Measurements from ENCODE around the gene GIMAP6.

- TF ChIP-seq CHD4 (IDR thresholded peaks at IDR 0.05; ENCODE audit: borderline replicate concordance, low read length) (no peak), MXI1 (IDR thresholded peaks at IDR 0.05; ENCODE audit: borderline replicate concordance, low read depth, low read length) (no peak)
Measured at GRCh38 chr7:150666412-150666811, 34.2 kb upstream of the GIMAP6 start.
